ENCODE results near the gene PCK2.

DNA sequence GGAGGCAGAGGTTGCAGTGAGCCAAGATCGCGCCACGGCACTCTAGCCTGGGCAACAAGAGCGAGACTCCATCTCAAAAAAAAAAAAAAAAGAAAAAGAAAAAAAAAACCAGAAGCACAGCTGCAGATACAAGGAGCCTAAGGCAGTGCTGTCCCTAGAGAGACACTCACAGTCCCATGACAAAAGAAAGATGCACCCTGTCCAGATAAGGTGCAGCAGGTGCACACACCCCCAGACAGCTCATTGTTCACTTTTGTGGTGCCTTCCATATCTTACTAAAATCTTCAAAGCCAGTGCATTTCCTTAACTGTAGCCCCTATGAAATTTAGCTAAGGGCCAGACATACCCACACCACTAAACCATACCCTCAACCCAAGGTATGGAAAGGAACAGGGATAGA lies 28.3 kb downstream of the PCK2 start:
- TF ChIP-seq, protein P1, sequence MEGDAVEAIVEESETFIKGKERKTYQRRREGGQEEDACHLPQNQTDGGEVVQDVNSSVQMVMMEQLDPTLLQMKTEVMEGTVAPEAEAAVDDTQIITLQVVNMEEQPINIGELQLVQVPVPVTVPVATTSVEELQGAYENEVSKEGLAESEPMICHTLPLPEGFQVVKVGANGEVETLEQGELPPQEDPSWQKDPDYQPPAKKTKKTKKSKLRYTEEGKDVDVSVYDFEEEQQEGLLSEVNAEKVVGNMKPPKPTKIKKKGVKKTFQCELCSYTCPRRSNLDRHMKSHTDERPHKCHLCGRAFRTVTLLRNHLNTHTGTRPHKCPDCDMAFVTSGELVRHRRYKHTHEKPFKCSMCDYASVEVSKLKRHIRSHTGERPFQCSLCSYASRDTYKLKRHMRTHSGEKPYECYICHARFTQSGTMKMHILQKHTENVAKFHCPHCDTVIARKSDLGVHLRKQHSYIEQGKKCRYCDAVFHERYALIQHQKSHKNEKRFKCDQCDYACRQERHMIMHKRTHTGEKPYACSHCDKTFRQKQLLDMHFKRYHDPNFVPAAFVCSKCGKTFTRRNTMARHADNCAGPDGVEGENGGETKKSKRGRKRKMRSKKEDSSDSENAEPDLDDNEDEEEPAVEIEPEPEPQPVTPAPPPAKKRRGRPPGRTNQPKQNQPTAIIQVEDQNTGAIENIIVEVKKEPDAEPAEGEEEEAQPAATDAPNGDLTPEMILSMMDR (IDR thresholded peaks at IDR 0.05; ENCODE audit: poor library complexity): no peak
- TF ChIP-seq EZH2 (IDR thresholded peaks at IDR 0.05; ENCODE audit: borderline replicate concordance) (no peak), EZH2phosphoT487 (IDR thresholded peaks at IDR 0.05; ENCODE audit: low read depth, severe bottlenecking, unreplicated experiment) (no peak)
